Measurements from ENCODE around the gene JARID2. TPM values are rescaled to one million over a fixed set of nuclear protein-coding genes. Genes with fewer than 3 reads are reported as not detected.

Gene JARID2
- total RNA-seq = 8.7 and 9.1 TPM in 2 replicates

DNA sequence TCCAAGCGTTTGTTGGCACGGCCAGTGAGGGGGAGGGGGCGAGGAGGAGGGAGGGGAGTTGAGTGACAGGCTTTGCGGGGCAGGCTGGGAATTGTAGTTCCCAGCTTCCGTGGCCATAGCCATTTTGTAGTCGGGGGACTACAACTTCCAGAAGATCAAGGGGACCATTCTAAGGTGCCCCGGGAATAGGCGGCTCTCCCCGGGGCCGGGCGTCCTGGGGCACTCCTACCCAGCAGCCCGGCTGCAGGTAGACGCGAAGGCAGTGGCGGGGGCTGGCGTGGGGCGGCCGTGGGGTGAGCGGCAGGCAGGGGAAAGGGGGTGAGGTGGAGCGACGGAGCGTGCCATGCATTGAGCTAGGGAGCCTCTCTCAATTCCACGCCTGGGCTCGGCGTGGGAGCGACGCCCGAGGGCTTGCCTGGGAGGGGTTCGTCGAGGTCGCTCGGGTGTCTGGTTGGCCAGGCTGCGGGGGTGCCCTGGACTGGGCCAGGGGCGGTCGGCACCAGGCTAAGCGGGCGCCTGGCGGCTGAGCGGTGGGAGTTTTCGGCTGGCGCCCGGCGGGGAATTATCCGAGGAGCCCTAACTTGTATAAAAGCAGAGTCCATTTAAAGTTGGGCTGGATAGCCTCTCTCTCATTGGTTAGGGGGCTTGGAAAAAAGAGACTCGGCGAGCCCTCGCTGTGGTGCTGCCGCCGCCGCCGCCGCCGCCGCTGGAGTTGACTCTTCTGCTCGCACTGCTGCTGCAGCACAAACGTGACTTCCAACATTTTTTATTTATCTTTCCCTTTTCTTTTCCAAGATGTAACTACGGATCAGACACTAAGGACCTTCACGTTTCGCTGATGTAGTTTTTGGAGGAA, at the start of gene JARID2:
TSS of gene JARID2 (plus strand) at position 709 of the 856 bp plus-strand sequence. CDS start 471 bp downstream, outside the sequence.
- DNase-seq (ENCODE audit: low read depth) = peak; percentile 98
- TF ChIP-seq, protein P1, sequence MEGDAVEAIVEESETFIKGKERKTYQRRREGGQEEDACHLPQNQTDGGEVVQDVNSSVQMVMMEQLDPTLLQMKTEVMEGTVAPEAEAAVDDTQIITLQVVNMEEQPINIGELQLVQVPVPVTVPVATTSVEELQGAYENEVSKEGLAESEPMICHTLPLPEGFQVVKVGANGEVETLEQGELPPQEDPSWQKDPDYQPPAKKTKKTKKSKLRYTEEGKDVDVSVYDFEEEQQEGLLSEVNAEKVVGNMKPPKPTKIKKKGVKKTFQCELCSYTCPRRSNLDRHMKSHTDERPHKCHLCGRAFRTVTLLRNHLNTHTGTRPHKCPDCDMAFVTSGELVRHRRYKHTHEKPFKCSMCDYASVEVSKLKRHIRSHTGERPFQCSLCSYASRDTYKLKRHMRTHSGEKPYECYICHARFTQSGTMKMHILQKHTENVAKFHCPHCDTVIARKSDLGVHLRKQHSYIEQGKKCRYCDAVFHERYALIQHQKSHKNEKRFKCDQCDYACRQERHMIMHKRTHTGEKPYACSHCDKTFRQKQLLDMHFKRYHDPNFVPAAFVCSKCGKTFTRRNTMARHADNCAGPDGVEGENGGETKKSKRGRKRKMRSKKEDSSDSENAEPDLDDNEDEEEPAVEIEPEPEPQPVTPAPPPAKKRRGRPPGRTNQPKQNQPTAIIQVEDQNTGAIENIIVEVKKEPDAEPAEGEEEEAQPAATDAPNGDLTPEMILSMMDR (IDR thresholded peaks at IDR 0.05; ENCODE audit: insufficient read depth, low read depth, low read length) = no peak
- peak within 1 kb of the TSS; percentile 75 for H3K4me3 ChIP-seq (ENCODE audit: low read depth, low read length)

DNA sequence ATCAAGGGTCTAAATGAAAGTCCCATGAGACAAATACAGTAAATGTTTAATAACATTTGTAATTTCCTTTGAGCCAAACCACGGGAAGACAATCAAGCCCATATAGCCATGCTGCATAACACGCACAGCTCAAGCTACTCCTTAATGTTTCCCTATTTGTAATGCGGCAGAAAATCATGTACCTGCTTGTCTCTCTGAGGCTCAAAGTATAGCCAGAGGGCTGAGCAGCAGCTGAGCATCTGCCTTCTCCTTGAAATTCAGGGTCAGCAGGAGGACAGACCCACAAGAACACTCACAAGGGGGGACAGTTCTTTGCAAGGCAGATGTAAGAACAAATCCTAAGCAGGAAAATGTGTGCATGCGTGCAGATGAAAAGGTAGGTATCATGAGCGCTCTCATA, 45.8 kb upstream of the JARID2 start:
- H3K4me3 ChIP-seq (ENCODE audit: low read depth, low read length) = no peak overlapping the region
- DNase-seq (ENCODE audit: low read depth) = no peak
- TF ChIP-seq, protein P1 (IDR thresholded peaks at IDR 0.05; ENCODE audit: insufficient read depth, low read depth, low read length) = no peak

DNA sequence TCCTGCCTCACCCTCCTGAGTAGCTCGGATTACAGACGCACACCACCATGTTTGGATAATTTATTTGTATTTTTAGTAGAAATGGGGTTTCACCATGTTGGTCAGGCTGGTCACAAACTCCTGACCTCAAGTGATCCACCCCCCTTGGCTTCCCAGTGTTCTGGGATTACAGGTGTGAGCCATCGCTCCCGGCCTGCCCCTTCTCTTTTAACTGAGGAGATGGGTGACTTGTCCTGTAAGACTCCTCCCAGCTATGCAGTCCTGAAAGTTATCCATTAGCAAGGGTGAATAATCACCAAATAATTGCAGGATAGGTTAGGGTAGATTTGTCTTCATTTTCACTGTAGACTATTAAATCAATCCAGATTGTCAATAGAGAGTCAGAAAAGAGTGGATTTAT, 40.5 kb upstream of the JARID2 start:
- TF ChIP-seq, protein P1 (IDR thresholded peaks at IDR 0.05; ENCODE audit: insufficient read depth, low read depth, low read length) = no peak
- DNase-seq (ENCODE audit: low read depth) = no peak
- H3K4me3 ChIP-seq (ENCODE audit: low read depth, low read length) = no peak overlapping the region

DNA sequence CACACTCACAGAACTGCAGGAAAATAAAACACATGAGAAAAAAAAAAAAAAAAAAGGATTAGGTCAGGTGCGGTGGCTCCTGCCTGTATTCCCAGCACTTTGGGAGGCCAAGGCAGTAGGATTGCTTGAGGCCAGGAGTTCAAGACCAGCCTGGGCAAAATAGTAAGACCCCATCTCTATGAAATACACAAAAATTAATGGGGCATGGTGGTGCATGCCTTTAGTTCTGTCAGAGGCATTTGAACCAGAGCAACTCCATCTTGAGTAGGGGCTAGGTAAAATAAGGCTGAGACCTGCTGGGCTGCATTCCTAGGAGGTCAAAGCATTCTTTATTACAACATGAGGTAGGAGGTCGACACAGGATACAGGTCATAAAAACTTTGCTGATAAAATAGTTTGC, 39.0 kb upstream of the JARID2 start:
- TF ChIP-seq, protein P1 (IDR thresholded peaks at IDR 0.05; ENCODE audit: insufficient read depth, low read depth, low read length) = no peak
- no peak for DNase-seq (ENCODE audit: low read depth)
- H3K4me3 ChIP-seq (ENCODE audit: low read depth, low read length) = no peak overlapping the region

DNA sequence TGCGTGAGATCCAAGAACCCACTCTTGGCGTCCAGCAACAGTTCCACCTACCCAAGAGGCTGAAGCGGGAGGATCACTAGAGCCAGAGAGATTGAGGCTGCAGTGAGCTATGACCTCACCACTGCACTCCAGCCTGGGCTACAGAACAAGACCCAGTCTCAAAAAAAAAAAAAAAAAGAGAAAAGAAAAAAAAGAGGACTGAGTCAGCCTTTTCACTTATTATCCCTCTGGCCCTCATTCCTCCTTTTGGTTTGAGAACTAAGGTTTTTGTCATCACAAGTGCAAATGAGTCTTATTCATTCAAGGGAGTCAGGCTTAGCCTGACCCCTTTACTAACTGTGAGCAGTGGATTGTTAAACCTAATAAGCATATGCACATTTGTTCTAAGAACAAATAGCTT, 37.9 kb upstream of the JARID2 start:
- TF ChIP-seq, protein P1 (IDR thresholded peaks at IDR 0.05; ENCODE audit: insufficient read depth, low read depth, low read length) = no peak
- DNase-seq (ENCODE audit: low read depth) = no peak
- no peak overlapping the region for H3K4me3 ChIP-seq (ENCODE audit: low read depth, low read length)

DNA sequence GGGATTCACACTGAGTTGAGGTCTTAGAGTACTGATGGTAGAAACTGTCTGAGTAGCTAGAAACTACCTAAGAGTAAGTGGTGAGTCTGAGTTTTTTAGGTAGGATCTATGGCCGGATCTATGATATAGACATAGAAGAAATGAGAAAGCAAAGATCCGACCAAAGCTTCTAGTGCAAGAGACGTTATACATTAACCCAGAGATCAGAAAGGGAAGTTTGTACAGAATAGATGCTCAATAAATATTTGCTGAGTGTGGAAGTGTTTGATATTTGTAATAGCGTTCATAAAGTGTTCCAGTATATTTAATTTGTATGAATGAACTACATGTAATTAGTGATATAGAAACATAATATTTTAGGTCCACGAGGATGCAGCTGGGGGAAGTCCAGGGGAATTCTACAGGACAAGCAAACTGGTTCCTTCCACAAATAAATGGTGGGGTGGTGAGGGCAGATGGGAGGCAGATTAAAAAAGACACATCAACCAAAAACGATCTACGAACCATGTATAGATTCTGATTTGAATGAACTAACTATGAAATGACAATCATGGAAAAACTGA, 31.9 kb upstream of the JARID2 start:
- TF ChIP-seq, protein P1 (IDR thresholded peaks at IDR 0.05; ENCODE audit: insufficient read depth, low read depth, low read length) = no peak
- no peak overlapping the region for H3K4me3 ChIP-seq (ENCODE audit: low read depth, low read length)
- no peak for DNase-seq (ENCODE audit: low read depth)
